ENCODE data around the gene MYO1C.

The MYO1C gene

GRCh38 chr17:1506649-1507267 lies 14.3 kb upstream of the MYO1C start:
- Histone ChIP-seq H4K20me1 (ENCODE audit: insufficient read depth, low read length) (no peaks in the 10 kb centered on the region), H3K27ac (ENCODE audit: low read depth, low read length, poor library complexity, severe bottlenecking) (no peak overlapping the region), H3K9me3 (ENCODE audit: low read length) (no peaks in the 10 kb centered on the region), H3K4me2 (ENCODE audit: low read length) (no peak overlapping the region), H3K27me3 (ENCODE audit: insufficient read depth, low read length) (no peaks in the 10 kb centered on the region), H3K4me3 (ENCODE audit: low read depth, low read length, poor library complexity, severe bottlenecking) (no peak overlapping the region), H3K36me3 (ENCODE audit: insufficient read depth, low read length) (peaks cover 17% of the 10 kb centered on the region; the same call in 1 of the 2 replicates), H3K4me1 (ENCODE audit: insufficient read depth, low read length, severe bottlenecking) (no peaks in the 10 kb centered on the region), H3K9ac (ENCODE audit: low read length) (no peak overlapping the region), H3K9me2 (ENCODE audit: low read depth, low read length) (no peaks in the 10 kb centered on the region), H2AFZ (ENCODE audit: low read length) (no peak overlapping the region), H3F3A (ENCODE audit: insufficient read depth, low read length) (no peaks in the 10 kb centered on the region), H3K79me2 (ENCODE audit: insufficient read depth, low read length) (no peaks in the 10 kb centered on the region)
- TF ChIP-seq EZH2 (IDR thresholded peaks at IDR 0.05; ENCODE audit: borderline replicate concordance, low read length) (no peak), CTCF (IDR thresholded peaks at IDR 0.05; ENCODE audit: low read length) (no peak)

- no peak overlapping the region for H3K27ac ChIP-seq (ENCODE audit: low read depth, low read length, poor library complexity, severe bottlenecking)
- no peaks in the 10 kb centered on the region for H3K9me2 ChIP-seq (ENCODE audit: low read depth, low read length)
Observed at GRCh38 chr17:1505586-1505985, 13.1 kb upstream of the MYO1C start.

GRCh38 chr17:1504866-1505265 lies 12.4 kb upstream of the MYO1C start:
- Histone ChIP-seq H3K9ac (ENCODE audit: low read length) (no peak overlapping the region), H3K27ac (ENCODE audit: low read depth, low read length, poor library complexity, severe bottlenecking) (no peak overlapping the region)

More at GRCh38 chr17:1505586-1505985, 13.1 kb upstream of the MYO1C start:
- no peak overlapping the region for H2AFZ ChIP-seq (ENCODE audit: low read length)
- no peaks in the 10 kb centered on the region for H4K20me1 ChIP-seq (ENCODE audit: insufficient read depth, low read length)
- H3F3A ChIP-seq (ENCODE audit: insufficient read depth, low read length), result no peaks in the 10 kb centered on the region
- H3K4me3 ChIP-seq (ENCODE audit: low read depth, low read length, poor library complexity, severe bottlenecking), result no peak overlapping the region
- peaks cover 17% of the 10 kb centered on the region; the same call in 1 of the 2 replicates for H3K36me3 ChIP-seq (ENCODE audit: insufficient read depth, low read length)
- H3K9ac ChIP-seq (ENCODE audit: low read length), result no peak overlapping the region
- H3K27me3 ChIP-seq (ENCODE audit: insufficient read depth, low read length), result no peaks in the 10 kb centered on the region
- H3K4me1 ChIP-seq (ENCODE audit: insufficient read depth, low read length, severe bottlenecking), result no peaks in the 10 kb centered on the region
- no peaks in the 10 kb centered on the region for H3K9me3 ChIP-seq (ENCODE audit: low read length)
- no peaks in the 10 kb centered on the region for H3K79me2 ChIP-seq (ENCODE audit: insufficient read depth, low read length)
- no peak overlapping the region for H3K4me2 ChIP-seq (ENCODE audit: low read length)
- TF ChIP-seq EZH2 (IDR thresholded peaks at IDR 0.05; ENCODE audit: borderline replicate concordance, low read length), result no peak
- TF ChIP-seq CTCF (IDR thresholded peaks at IDR 0.05; ENCODE audit: low read length), result no peak

More at GRCh38 chr17:1504866-1505265, 12.4 kb upstream of the MYO1C start:
- Histone ChIP-seq H3F3A (ENCODE audit: insufficient read depth, low read length) (no peaks in the 10 kb centered on the region), H3K4me1 (ENCODE audit: insufficient read depth, low read length, severe bottlenecking) (no peaks in the 10 kb centered on the region), H3K4me3 (ENCODE audit: low read depth, low read length, poor library complexity, severe bottlenecking) (no peak overlapping the region), H4K20me1 (ENCODE audit: insufficient read depth, low read length) (no peaks in the 10 kb centered on the region), H3K9me2 (ENCODE audit: low read depth, low read length) (no peaks in the 10 kb centered on the region), H3K79me2 (ENCODE audit: insufficient read depth, low read length) (no peaks in the 10 kb centered on the region), H3K4me2 (ENCODE audit: low read length) (no peak overlapping the region), H2AFZ (ENCODE audit: low read length) (no peak overlapping the region), H3K27me3 (ENCODE audit: insufficient read depth, low read length) (no peaks in the 10 kb centered on the region), H3K9me3 (ENCODE audit: low read length) (no peaks in the 10 kb centered on the region), H3K36me3 (ENCODE audit: insufficient read depth, low read length) (peaks cover 16% of the 10 kb centered on the region; the same call in 1 of the 2 replicates)
- TF ChIP-seq CTCF (IDR thresholded peaks at IDR 0.05; ENCODE audit: low read length) (no peak), EZH2 (IDR thresholded peaks at IDR 0.05; ENCODE audit: borderline replicate concordance, low read length) (no peak)
